Brain microvascular endothelial cell (primary cell): ENCODE results near the gene IKZF2.

Experiments
- DNase-seq: peaks from one replicate; pipeline ENCODE4 v3.0.0-alpha.2; 2020
- H3K27ac ChIP-seq: fragments of 250-450 bp; sonication (Bioruptor Pico); 2 replicates; pipeline ENCODE4 v1.5.1; 2020; ENCODE audit warnings: mild to moderate bottlenecking, moderate library complexity
- H3K27me3 ChIP-seq: fragments of 250-450 bp; sonication (Bioruptor Pico); replicated peaks from 2 replicates; pipeline ENCODE4 v1.5.1; 2020; ENCODE audit warnings: mild to moderate bottlenecking
- H3K36me3 ChIP-seq: fragments of 250-450 bp; sonication (Bioruptor Pico); replicated peaks from 2 replicates; pipeline ENCODE4 v1.5.1; 2020; ENCODE audit warnings: mild to moderate bottlenecking
- H3K4me3 ChIP-seq: 2 replicates; pipeline ENCODE4 v1.5.1; 2011; ENCODE audit warnings: low read depth, mild to moderate bottlenecking, control low read depth, low read length, moderate library complexity
- CTCF ChIP-seq: IDR thresholded peaks from 2 replicates; pipeline ENCODE4 v1.5.1; 2011; ENCODE audit warnings: low read depth, mild to moderate bottlenecking, moderate library complexity, low read length, control low read depth, inconsistent platforms; ENCODE audit errors: missing control alignments
- in situ Hi-C: cut with HindIII; loops from 2 replicates; pipeline ENCODE4 v1.10.0; 2017; ENCODE audit warnings: low sequenced_read_pairs, low pct_ligation_motif_present

The IKZF2 gene

GRCh38 chr2:213151437-213152064 lies at the start of gene IKZF2:
IKZF2 (minus strand) TSS chr2:213151612; CDS start chr2:213148629, 2,983 bp downstream.
- peak within 1 kb of the TSS; percentile 87 for H3K27ac ChIP-seq
- in situ Hi-C loops: no loop called here
- no peak for TF ChIP-seq CTCF
- DNase-seq: peak; percentile 79
- peaks cover 4% of the 10 kb centered on the region for H3K36me3 ChIP-seq
- peak within 1 kb of the TSS; percentile 69 for H3K4me3 ChIP-seq
- H3K27me3 ChIP-seq: no peaks in the 10 kb centered on the region

- in situ Hi-C loops: no loop called here
- no peaks in the 10 kb centered on the region for H3K27me3 ChIP-seq
- H3K36me3 ChIP-seq: no peaks in the 10 kb centered on the region
- no peak overlapping the region for H3K4me3 ChIP-seq
- no peak overlapping the region for H3K27ac ChIP-seq
- peak; percentile 38 for DNase-seq
- TF ChIP-seq CTCF: no peak
Observed at GRCh38 chr2:213199871-213200270, 48.5 kb upstream of the IKZF2 start.

- H3K36me3 ChIP-seq: no peaks in the 10 kb centered on the region
- no peaks in the 10 kb centered on the region for H3K27me3 ChIP-seq
- peak overlapping the region; percentile 77 for H3K27ac ChIP-seq
- in situ Hi-C loops: no loop called here
- peak overlapping the region; percentile 1 for H3K4me3 ChIP-seq
- TF ChIP-seq CTCF: no peak
- DNase-seq: peak; percentile 49
Observed at GRCh38 chr2:213189001-213189899, 37.8 kb upstream of the IKZF2 start.

GRCh38 chr2:213188533-213188867 lies 37.1 kb upstream of the IKZF2 start:
- Histone ChIP-seq H3K27me3 (no peaks in the 10 kb centered on the region), H3K27ac (peak overlapping the region; percentile 77), H3K36me3 (no peaks in the 10 kb centered on the region), H3K4me3 (no peak overlapping the region)
- in situ Hi-C loops: no loop called here
- TF ChIP-seq CTCF: no peak
- DNase-seq: no peak

GRCh38 chr2:213187833-213188532 lies 36.6 kb upstream of the IKZF2 start:
- DNase-seq: peak; percentile 70
- no peak for TF ChIP-seq CTCF
- H3K4me3 ChIP-seq: no peak overlapping the region
- no peaks in the 10 kb centered on the region for H3K27me3 ChIP-seq
- H3K27ac ChIP-seq: peak overlapping the region; percentile 77
- no peaks in the 10 kb centered on the region for H3K36me3 ChIP-seq
- in situ Hi-C loops: no loop called here
